ENCODE measurements around the gene NFIX. TPM values are rescaled to one million over a fixed set of nuclear protein-coding genes. Genes with fewer than 3 reads are reported as not detected.

The NFIX gene
- total and polyA plus RNA-seq, 9 of the 15 experiments (the other 6 are each of a cell fraction or from before 2014, with no cell fraction given) = 0.28 to 26.8 (median 5.4) TPM

DNA sequence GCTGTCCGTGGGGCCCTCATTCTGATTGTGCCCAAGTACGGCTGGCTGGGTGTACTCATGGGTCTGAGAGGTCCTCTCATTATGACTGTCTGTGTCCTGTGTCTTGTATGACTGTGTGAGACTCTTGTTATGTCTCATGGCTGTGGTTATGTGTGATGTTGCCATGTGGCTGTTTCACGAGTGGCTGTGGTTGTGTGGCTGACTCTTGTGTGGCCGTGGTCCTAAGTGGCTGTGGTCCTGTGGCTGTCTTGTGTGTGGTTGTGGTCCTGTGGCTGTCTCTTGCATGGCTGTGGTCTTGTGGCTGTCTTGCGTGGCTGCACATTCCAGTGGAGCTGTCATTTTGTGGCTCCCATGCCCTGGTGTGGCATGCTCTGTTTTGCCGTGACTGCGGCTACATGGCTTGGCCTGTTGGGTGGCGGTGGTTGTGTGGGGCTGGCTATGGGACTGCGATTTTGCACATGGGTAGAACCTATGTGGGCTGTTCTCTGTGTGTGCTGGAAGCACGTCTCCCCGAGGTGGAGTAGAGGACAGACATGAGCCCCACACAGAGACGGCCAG is 104.8 kb downstream of the NFIX start (continued):
- TF ChIP-seq, protein P1, sequence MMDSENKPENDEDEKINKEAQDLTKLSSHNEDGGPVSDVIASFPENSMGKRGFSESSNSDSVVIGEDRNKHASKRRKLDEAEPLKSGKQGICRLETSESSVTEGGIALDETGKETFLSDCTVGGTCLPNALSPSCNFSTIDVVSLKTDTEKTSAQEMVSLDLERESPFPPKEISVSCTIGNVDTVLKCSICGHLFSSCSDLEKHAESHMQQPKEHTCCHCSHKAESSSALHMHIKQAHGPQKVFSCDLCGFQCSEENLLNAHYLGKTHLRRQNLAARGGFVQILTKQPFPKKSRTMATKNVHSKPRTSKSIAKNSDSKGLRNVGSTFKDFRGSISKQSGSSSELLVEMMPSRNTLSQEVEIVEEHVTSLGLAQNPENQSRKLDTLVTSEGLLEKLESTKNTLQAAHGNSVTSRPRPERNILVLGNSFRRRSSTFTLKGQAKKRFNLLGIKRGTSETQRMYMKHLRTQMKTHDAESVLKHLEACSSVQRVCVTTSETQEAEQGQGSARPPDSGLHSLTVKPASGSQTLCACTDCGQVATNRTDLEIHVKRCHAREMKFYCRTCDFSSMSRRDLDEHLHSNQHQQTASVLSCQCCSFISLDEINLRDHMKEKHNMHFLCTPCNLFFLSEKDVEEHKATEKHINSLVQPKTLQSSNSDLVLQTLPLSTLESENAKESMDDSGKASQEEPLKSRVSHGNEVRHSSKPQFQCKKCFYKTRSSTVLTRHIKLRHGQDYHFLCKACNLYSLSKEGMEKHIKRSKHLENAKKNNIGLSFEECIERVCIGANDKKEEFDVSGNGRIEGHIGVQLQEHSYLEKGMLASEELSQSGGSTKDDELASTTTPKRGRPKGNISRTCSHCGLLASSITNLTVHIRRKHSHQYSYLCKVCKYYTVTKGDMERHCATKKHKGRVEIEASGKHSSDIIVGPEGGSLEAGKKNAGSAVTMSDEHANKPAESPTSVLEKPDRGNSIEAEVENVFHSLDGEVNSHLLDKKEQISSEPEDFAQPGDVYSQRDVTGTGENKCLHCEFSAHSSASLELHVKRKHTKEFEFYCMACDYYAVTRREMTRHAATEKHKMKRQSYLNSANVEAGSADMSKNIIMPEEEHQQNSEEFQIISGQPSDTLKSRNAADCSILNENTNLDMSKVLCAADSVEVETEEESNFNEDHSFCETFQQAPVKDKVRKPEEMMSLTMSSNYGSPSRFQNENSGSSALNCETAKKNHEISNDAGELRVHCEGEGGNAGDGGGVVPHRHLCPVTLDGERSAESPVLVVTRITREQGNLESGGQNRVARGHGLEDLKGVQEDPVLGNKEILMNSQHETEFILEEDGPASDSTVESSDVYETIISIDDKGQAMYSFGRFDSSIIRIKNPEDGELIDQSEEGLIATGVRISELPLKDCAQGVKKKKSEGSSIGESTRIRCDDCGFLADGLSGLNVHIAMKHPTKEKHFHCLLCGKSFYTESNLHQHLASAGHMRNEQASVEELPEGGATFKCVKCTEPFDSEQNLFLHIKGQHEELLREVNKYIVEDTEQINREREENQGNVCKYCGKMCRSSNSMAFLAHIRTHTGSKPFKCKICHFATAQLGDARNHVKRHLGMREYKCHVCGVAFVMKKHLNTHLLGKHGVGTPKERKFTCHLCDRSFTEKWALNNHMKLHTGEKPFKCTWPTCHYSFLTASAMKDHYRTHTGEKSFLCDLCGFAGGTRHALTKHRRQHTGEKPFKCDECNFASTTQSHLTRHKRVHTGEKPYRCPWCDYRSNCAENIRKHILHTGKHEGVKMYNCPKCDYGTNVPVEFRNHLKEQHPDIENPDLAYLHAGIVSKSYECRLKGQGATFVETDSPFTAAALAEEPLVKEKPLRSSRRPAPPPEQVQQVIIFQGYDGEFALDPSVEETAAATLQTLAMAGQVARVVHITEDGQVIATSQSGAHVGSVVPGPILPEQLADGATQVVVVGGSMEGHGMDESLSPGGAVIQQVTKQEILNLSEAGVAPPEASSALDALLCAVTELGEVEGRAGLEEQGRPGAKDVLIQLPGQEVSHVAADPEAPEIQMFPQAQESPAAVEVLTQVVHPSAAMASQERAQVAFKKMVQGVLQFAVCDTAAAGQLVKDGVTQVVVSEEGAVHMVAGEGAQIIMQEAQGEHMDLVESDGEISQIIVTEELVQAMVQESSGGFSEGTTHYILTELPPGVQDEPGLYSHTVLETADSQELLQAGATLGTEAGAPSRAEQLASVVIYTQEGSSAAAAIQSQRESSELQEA (IDR thresholded peaks at IDR 0.05; ENCODE audit: low read depth) = no peak
- TF ChIP-seq, protein P2, sequence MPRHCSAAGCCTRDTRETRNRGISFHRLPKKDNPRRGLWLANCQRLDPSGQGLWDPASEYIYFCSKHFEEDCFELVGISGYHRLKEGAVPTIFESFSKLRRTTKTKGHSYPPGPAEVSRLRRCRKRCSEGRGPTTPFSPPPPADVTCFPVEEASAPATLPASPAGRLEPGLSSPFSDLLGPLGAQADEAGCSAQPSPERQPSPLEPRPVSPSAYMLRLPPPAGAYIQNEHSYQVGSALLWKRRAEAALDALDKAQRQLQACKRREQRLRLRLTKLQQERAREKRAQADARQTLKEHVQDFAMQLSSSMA (CRISPR knock-in tag; IDR thresholded peaks at IDR 0.05) = no peak
- TF ChIP-seq GABPB1 (CRISPR knock-in tag; IDR thresholded peaks at IDR 0.05) (no peak; the same call in 1 of the 2 replicates), SREBF1 (IDR thresholded peaks at IDR 0.05; ENCODE audit: borderline replicate concordance, low read depth, low read length) (no peak), HSF4 (CRISPR knock-in tag; IDR thresholded peaks at IDR 0.05; ENCODE audit: borderline replicate concordance) (no peak), ARHGAP35 (IDR thresholded peaks at IDR 0.05; ENCODE audit: partially characterized antibody) (peak; percentile 58), FOSL1 (tag; conservative IDR thresholded peaks at IDR 0.05) (no peak), PML (IDR thresholded peaks at IDR 0.05; ENCODE audit: low read length) (0 out of 2 replicates have a peak, but pooled peaks have one; percentile 23)
- TF ChIP-seq, protein P3, sequence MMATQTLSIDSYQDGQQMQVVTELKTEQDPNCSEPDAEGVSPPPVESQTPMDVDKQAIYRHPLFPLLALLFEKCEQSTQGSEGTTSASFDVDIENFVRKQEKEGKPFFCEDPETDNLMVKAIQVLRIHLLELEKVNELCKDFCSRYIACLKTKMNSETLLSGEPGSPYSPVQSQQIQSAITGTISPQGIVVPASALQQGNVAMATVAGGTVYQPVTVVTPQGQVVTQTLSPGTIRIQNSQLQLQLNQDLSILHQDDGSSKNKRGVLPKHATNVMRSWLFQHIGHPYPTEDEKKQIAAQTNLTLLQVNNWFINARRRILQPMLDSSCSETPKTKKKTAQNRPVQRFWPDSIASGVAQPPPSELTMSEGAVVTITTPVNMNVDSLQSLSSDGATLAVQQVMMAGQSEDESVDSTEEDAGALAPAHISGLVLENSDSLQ (IDR thresholded peaks at IDR 0.05) = no peak
- TF ChIP-seq, protein P4, sequence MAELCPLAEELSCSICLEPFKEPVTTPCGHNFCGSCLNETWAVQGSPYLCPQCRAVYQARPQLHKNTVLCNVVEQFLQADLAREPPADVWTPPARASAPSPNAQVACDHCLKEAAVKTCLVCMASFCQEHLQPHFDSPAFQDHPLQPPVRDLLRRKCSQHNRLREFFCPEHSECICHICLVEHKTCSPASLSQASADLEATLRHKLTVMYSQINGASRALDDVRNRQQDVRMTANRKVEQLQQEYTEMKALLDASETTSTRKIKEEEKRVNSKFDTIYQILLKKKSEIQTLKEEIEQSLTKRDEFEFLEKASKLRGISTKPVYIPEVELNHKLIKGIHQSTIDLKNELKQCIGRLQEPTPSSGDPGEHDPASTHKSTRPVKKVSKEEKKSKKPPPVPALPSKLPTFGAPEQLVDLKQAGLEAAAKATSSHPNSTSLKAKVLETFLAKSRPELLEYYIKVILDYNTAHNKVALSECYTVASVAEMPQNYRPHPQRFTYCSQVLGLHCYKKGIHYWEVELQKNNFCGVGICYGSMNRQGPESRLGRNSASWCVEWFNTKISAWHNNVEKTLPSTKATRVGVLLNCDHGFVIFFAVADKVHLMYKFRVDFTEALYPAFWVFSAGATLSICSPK (IDR thresholded peaks at IDR 0.05; ENCODE audit: borderline replicate concordance) = 0 out of 2 replicates have a peak, but pooled peaks have one; percentile 37
- TF ChIP-seq, protein P5, sequence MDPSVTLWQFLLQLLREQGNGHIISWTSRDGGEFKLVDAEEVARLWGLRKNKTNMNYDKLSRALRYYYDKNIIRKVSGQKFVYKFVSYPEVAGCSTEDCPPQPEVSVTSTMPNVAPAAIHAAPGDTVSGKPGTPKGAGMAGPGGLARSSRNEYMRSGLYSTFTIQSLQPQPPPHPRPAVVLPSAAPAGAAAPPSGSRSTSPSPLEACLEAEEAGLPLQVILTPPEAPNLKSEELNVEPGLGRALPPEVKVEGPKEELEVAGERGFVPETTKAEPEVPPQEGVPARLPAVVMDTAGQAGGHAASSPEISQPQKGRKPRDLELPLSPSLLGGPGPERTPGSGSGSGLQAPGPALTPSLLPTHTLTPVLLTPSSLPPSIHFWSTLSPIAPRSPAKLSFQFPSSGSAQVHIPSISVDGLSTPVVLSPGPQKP (CRISPR knock-in tag; IDR thresholded peaks at IDR 0.05) = no peak
- TF ChIP-seq, protein P6, sequence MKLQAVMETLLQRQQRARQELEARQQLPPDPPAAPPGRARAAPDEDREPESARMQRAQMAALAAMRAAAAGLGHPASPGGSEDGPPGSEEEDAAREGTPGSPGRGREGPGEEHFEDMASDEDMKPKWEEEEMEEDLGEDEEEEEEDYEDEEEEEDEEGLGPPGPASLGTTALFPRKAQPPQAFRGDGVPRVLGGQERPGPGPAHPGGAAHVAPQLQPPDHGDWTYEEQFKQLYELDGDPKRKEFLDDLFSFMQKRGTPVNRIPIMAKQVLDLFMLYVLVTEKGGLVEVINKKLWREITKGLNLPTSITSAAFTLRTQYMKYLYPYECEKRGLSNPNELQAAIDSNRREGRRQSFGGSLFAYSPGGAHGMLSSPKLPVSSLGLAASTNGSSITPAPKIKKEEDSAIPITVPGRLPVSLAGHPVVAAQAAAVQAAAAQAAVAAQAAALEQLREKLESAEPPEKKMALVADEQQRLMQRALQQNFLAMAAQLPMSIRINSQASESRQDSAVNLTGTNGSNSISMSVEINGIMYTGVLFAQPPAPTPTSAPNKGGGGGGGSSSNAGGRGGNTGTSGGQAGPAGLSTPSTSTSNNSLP (IDR thresholded peaks at IDR 0.05; ENCODE audit: borderline replicate concordance, low read depth, low read length) = no peak
